CD4-positive, CD25-positive, alpha-beta regulatory T cell (primary cell): Measurements from ENCODE around the gene MMP28. TPM values are rescaled to one million over a fixed set of nuclear protein-coding genes. Genes with fewer than 3 reads are reported as not detected.

ENCODE experiments used
- ATAC-seq, 2 donors: fragments of 150-1000 bp; cut with Tn5 transposase; one replicate each; pipeline ENCODE4 v1.10.0; 2021; ENCODE audit warnings: low read depth in 2 of 2, moderate number of reproducible peaks in 2 of 2, moderate library complexity in 1 of 2
- DNase-seq, 3 donors: peaks; one replicate each; pipeline versions ENCODE4 v3.0.0 to v3.0.0-alpha.2; 2012 to 2022; ENCODE audit warnings: mixed read lengths in 1 of 3
- H3K27ac ChIP-seq: one replicate; pipeline ENCODE4 v1.7.0; 2013; ENCODE audit warnings: mild to moderate bottlenecking, low read length; ENCODE audit not compliant: insufficient read depth, poor library complexity, severe bottlenecking
- H3K27me3 ChIP-seq: one replicate; pipeline ENCODE4 v1.7.0; 2013; ENCODE audit warnings: low read length; ENCODE audit not compliant: control insufficient read depth, insufficient read depth
- H3K36me3 ChIP-seq: one replicate; pipeline ENCODE4 v1.7.0; 2013; ENCODE audit warnings: mild to moderate bottlenecking, low read length, moderate library complexity; ENCODE audit not compliant: control insufficient read depth, insufficient read depth
- H3K4me1 ChIP-seq: 2 replicates; pipeline ENCODE4 v1.7.0; 2013; ENCODE audit warnings: mild to moderate bottlenecking, low read length; ENCODE audit not compliant: insufficient read depth, control insufficient read depth, poor library complexity, severe bottlenecking
- H3K4me3 ChIP-seq: one replicate; pipeline ENCODE4 v1.7.0; 2013; ENCODE audit warnings: low read depth, mild to moderate bottlenecking, low read length, moderate library complexity
- H3K9me3 ChIP-seq, 2 experiments: 1 replicate in 1 of 2; 2 replicates in 1 of 2; pipeline ENCODE4 v1.7.0; 2013; ENCODE audit warnings: low read length in 2 of 2, mild to moderate bottlenecking in 1 of 2, moderate library complexity in 1 of 2; ENCODE audit not compliant: control insufficient read depth in 2 of 2
- H3K27ac Mint-ChIP-seq, 3 donors: one replicate each; pipeline ENCODE4 v1.8.0; 2020 to 2022; ENCODE audit warnings: mild to moderate bottlenecking in 3 of 3, mixed read lengths in 3 of 3, moderate library complexity in 2 of 3
- H3K27me3 Mint-ChIP-seq: one replicate; pipeline ENCODE4 v1.8.0; 2022; ENCODE audit warnings: mild to moderate bottlenecking, mixed read lengths
- H3K36me3 Mint-ChIP-seq: one replicate; pipeline ENCODE4 v1.8.0; 2020; ENCODE audit warnings: mixed read lengths
- H3K4me1 Mint-ChIP-seq, 4 donors: one replicate each; pipeline ENCODE4 v1.8.0; 2020 to 2022; ENCODE audit warnings: mixed read lengths in 4 of 4, mild to moderate bottlenecking in 1 of 4
- H3K4me3 Mint-ChIP-seq, 4 donors: one replicate each; pipeline ENCODE4 v1.8.0; 2020 to 2022; ENCODE audit warnings: mild to moderate bottlenecking in 4 of 4, mixed read lengths in 4 of 4, moderate library complexity in 3 of 4
- H3K9me3 Mint-ChIP-seq, 7 donors: one replicate each; pipeline ENCODE4 v1.8.0; 2020 to 2022; ENCODE audit warnings: mixed read lengths in 7 of 7, mild to moderate bottlenecking in 3 of 7, moderate library complexity in 2 of 7
- polyA plus RNA-seq, 4 donors: library from polyadenylated mRNA; unstranded; fragments of 300-500 nt; fragmentation: Illumina TruSeq; gene quantifications; one replicate each; pipeline ENCODE4 v1.2.3, GENCODE V29; 2021
- total RNA-seq: library from RNA; stranded (reverse); gene quantifications from one replicate; pipeline ENCODE4 v1.2.3, GENCODE V29; 2022

Gene MMP28
- total and polyA plus RNA-seq, 5 donors from 2014 or later: 0.80 to 4.3 (median 2.7) TPM; not detected in 2

DNA sequence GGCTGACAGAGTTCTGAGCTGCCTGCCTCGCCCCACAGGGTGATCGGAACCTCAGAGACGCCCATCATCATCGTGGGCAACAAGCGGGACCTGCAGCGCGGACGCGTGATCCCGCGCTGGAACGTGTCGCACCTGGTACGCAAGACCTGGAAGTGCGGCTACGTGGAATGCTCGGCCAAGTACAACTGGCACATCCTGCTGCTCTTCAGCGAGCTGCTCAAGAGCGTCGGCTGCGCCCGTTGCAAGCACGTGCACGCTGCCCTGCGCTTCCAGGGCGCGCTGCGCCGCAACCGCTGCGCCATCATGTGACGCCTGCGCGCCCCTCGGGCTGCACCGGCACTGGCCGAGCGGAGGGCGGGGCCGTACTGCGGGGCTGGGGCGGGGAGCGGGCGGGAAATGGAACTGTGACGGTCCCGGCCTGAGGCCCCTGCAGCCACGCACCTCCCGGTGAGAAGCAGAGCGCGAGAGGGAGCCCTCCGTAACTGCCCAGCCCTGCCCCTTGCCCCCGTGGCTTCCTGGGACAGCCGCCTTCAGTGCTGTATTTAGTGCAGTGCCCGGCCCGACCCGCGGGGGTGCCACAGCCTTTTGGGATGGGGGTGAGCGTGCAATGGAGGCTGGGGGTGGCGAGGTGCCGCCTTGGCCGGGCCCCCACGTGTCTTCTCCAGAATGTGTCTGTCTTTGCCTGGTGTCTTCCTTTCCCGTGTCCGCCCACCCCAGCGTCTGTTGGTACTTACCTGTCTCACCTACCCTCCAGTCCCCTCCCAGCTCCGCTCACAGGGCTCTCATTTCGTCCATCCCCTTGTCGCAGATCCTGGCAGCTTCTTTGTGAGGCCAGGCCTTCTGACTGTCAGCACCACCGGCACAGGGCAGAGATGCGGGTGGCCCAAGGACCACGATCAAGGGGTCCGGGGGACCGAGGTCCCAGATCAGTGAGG is 54.2 kb downstream of the MMP28 start:
- Mint-ChIP-seq H3K27ac (no peak overlapping the region), H3K4me1 (peaks cover 0 to 11% (median 1%) of the 10 kb centered on the region in 4 donors), H3K4me3 (peak overlapping the region in 3 of 4 donors; percentile 53 to 79 (median 63)), H3K9me3 (peaks cover 0 to 3% (median 0%) of the 10 kb centered on the region in 7 donors), H3K36me3 (no peaks in the 10 kb centered on the region), H3K27me3 (peaks cover 42% of the 10 kb centered on the region)
- Histone ChIP-seq H3K27me3 (peaks cover 4% of the 10 kb centered on the region), H3K4me3 (no peak overlapping the region), H3K36me3 (no peaks in the 10 kb centered on the region), H3K4me1 (peaks cover 6% of the 10 kb centered on the region), H3K9me3 (no peaks in the 10 kb centered on the region), H3K27ac (no peak overlapping the region)
- ATAC-seq: peak; percentile 37 to 60
- peak in 1 of 3 donors; percentile 36 for DNase-seq

DNA sequence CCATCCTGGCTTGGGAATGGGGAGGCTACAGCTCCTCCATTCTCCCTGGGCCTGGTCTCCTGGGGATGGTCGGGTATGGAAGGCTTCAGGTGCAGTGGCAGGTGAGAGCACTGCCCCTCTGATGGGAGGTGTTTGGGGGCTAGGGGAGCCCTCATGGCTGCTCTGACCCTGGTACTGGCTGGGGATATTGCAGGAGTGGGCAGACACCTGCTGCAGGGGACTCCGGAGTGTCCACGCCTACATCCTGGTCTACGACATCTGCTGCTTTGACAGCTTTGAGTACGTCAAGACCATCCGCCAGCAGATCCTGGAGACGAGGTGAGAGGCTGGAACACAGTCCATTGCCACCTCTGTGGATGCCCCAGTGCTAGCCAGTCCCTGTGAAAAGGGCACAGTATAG is 55.2 kb downstream of the MMP28 start:
- no peaks in the 10 kb centered on the region for H3K36me3 Mint-ChIP-seq
- H3K4me3 ChIP-seq: no peak overlapping the region
- H3K4me1 ChIP-seq: peaks cover 6% of the 10 kb centered on the region
- H3K36me3 ChIP-seq: no peaks in the 10 kb centered on the region
- H3K27me3 Mint-ChIP-seq: peaks cover 41% of the 10 kb centered on the region
- no peak overlapping the region for H3K27ac ChIP-seq
- no peak overlapping the region for H3K27ac Mint-ChIP-seq
- H3K9me3 Mint-ChIP-seq: peaks cover 0 to 3% (median 0%) of the 10 kb centered on the region in 7 donors
- no peak overlapping the region for H3K4me3 Mint-ChIP-seq
- H3K4me1 Mint-ChIP-seq: peaks cover 0 to 11% (median 1%) of the 10 kb centered on the region in 4 donors
- peaks cover 4% of the 10 kb centered on the region for H3K27me3 ChIP-seq
- H3K9me3 ChIP-seq: no peaks in the 10 kb centered on the region
- no peak for ATAC-seq
- DNase-seq: no peak

DNA sequence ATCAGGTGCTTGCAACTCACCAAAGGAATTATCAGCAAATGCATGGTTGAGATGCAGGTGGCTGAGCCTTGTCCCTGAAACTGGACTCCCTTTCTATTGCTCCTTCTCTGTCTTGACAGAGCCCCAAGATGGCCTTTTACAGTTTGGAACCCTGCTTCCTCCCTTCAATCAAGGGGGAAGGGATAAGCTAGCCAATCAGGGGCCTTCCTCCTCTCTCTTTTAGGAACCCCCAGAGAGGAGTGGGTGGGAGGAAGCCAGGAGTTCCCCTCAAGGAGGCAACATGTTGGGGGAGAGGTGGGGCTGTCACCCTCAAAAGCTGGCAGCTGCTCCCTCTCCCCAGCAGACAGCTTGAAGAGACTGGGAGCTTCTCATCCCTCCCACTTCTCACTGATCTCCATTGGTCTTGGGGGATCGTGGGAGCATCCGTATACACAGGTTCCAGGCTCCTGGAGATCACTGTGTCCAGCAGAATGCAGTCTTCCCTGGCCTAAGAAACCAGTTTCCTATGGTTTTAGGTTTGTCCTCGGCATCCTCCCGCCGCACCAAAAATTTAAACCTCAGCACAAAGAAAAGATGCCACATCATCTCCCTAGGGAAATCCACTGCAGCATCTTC is 56.8 kb downstream of the MMP28 start:
- H3K9me3 Mint-ChIP-seq: peaks cover 0 to under 1% (median 0%) of the 10 kb centered on the region in 7 donors
- H3K36me3 Mint-ChIP-seq: no peaks in the 10 kb centered on the region

DNA sequence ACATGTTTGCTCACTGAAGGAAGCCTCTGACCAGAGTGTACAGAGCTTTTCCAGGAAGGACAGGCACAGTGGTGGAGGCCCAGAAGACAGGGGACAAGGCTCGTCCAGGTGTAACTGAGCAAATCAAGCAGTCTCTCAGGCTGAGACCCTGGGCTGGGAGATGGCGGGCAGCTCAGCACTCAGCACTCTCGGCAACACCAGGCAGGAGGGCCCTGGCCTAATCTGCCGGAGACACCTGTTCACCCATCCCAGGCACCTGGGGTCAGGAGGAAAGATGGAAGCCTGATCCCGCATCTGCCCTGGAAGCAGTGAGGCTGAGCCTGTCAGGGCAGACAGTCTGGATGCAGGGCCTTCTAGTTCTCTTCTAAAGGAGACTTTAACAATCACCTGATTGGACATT is 59.2 kb downstream of the MMP28 start:
- H3K9me3 ChIP-seq: no peaks in the 10 kb centered on the region
- no peaks in the 10 kb centered on the region for H3K9me3 Mint-ChIP-seq
- H3K36me3 ChIP-seq: no peaks in the 10 kb centered on the region
- H3K27me3 Mint-ChIP-seq: peaks cover 26% of the 10 kb centered on the region
- no peak overlapping the region for H3K4me3 Mint-ChIP-seq
- peaks cover 4% of the 10 kb centered on the region for H3K4me1 ChIP-seq
- H3K27ac Mint-ChIP-seq: no peak overlapping the region
- DNase-seq: no peak
- H3K4me1 Mint-ChIP-seq: peaks cover 0 to 13% (median under 1%) of the 10 kb centered on the region in 4 donors
- H3K27ac ChIP-seq: no peak overlapping the region
- H3K4me3 ChIP-seq: no peak overlapping the region
- H3K27me3 ChIP-seq: no peaks in the 10 kb centered on the region
- no peak for ATAC-seq
- no peaks in the 10 kb centered on the region for H3K36me3 Mint-ChIP-seq

More for the DNA sequence above, 56.8 kb downstream of the MMP28 start:
- Histone ChIP-seq H3K27ac (no peak overlapping the region), H3K36me3 (no peaks in the 10 kb centered on the region), H3K9me3 (no peaks in the 10 kb centered on the region), H3K4me1 (peaks cover 6% of the 10 kb centered on the region), H3K27me3 (peaks cover 4% of the 10 kb centered on the region), H3K4me3 (no peak overlapping the region)
- Mint-ChIP-seq H3K4me3 (no peak overlapping the region), H3K27ac (no peak overlapping the region), H3K4me1 (peaks cover 0 to 11% (median 1%) of the 10 kb centered on the region in 4 donors), H3K27me3 (peaks cover 42% of the 10 kb centered on the region)
- no peak for ATAC-seq
- DNase-seq: no peak

DNA sequence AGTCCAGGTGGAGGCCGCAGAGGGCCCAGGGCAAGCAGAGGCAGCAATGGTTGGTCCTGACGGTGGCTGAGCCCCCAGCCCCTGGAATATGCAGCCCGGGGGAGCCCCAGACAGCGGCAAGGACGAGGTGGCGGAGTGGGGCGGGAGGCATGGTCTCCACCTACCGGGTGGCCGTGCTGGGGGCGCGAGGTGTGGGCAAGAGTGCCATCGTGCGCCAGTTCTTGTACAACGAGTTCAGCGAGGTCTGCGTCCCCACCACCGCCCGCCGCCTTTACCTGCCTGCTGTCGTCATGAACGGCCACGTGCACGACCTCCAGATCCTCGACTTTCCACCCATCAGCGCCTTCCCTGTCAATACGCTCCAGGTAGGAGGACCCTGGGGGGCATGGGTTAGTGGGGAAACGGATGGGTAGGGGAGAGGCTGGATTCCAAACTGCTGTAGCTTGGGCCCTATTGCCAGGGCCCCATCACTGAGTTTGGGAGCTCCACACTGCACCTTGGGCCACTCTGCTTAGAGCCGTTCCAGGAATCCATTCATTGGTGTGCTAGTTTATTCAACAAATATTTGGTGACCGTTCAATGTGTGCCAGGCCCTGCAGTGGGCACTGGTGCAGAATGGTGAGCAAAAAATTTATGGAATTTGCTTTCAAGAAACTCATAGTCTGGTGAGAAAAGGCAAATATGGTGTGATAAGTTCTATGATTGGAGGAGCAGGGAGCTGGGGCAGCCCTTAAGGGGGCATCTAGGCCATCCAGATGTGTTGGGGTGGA is 60.2 kb downstream of the MMP28 start:
- Mint-ChIP-seq H3K27me3 (peaks cover 33% of the 10 kb centered on the region), H3K27ac (no peak overlapping the region), H3K36me3 (no peaks in the 10 kb centered on the region), H3K4me3 (peak overlapping the region in 1 of 4 donors; percentile 32), H3K9me3 (no peaks in the 10 kb centered on the region), H3K4me1 (peaks cover 7 to 19% (median 9%) of the 10 kb centered on the region in 4 donors)
- Histone ChIP-seq H3K4me1 (peaks cover 7% of the 10 kb centered on the region), H3K9me3 (no peaks in the 10 kb centered on the region), H3K27me3 (no peaks in the 10 kb centered on the region), H3K27ac (no peak overlapping the region), H3K4me3 (no peak overlapping the region), H3K36me3 (no peaks in the 10 kb centered on the region)
- no peak for DNase-seq
- ATAC-seq: no peak

DNA sequence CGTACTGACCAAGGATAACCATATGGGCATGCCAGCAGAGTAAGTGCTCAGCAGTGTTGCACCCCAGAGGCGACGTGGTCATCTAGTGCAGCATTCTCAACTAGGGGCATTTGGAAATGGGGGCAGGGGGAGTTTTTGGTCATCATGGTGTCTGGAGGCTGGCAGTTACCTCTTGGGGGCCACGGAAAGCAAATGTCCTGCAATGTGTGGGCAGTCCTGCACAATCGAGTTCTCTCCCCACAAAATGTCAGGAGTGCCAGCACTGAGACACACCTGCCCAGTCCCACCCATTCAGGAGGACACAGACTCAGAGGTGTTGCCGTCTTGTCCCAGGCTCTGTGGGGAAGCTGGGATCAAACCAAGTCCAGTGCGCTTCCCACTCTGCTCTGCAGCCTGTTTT is 61.0 kb downstream of the MMP28 start:
- H3K4me1 Mint-ChIP-seq: peaks cover 7 to 23% (median 10%) of the 10 kb centered on the region in 4 donors
- peak overlapping the region in 1 of 4 donors; percentile 11 for H3K4me3 Mint-ChIP-seq
- DNase-seq (no peak), ATAC-seq (no peak)
- Histone ChIP-seq H3K27me3 (no peaks in the 10 kb centered on the region), H3K4me1 (peaks cover 7% of the 10 kb centered on the region), H3K9me3 (no peaks in the 10 kb centered on the region), H3K4me3 (no peak overlapping the region), H3K36me3 (no peaks in the 10 kb centered on the region), H3K27ac (no peak overlapping the region)
- peak overlapping the region in 1 of 3 donors; percentile 21 for H3K27ac Mint-ChIP-seq
- no peaks in the 10 kb centered on the region for H3K9me3 Mint-ChIP-seq
- peaks cover 24% of the 10 kb centered on the region for H3K27me3 Mint-ChIP-seq
- no peaks in the 10 kb centered on the region for H3K36me3 Mint-ChIP-seq

DNA sequence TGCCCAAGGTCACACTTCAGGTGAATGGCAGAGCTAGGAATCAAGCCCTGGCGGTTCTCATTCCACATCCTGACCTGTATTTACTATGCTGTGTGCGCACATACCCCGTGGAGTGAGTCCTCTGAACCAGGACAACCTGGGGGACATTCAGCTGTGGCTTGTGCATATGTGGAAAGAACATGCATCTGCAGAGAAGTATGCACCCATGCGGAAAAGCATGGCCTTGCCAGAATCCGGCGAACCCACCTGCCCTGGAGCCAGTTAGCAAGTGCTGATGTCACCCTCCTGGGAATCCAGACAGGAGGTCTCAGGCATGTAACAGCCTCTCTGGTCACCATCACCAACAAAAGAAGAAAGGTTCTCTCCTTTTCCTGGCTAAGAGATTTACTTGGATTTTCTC is 62.1 kb downstream of the MMP28 start:
- DNase-seq: no peak

More for the DNA sequence above, 62.1 kb downstream of the MMP28 start:
- Histone ChIP-seq H3K9me3 (no peaks in the 10 kb centered on the region), H3K27me3 (no peaks in the 10 kb centered on the region), H3K36me3 (no peaks in the 10 kb centered on the region), H3K27ac (no peak overlapping the region), H3K4me1 (peaks cover 7% of the 10 kb centered on the region), H3K4me3 (no peak overlapping the region)
- Mint-ChIP-seq H3K27me3 (peaks cover 23% of the 10 kb centered on the region), H3K4me1 (peaks cover 7 to 28% (median 11%) of the 10 kb centered on the region in 4 donors), H3K9me3 (no peaks in the 10 kb centered on the region), H3K36me3 (peaks cover 7% of the 10 kb centered on the region), H3K27ac (no peak overlapping the region), H3K4me3 (no peak overlapping the region)
- ATAC-seq: no peak
